Raji (cell line): ENCODE data around the gene HSPA12A.

Experiments
- POLR2A ChIP-seq: IDR thresholded peaks from 2 replicates; pipeline ENCODE4 v1.6.1; 2011; ENCODE audit warnings: low read depth, low read length, control low read depth; ENCODE audit not compliant: insufficient read depth

Gene HSPA12A

DNA sequence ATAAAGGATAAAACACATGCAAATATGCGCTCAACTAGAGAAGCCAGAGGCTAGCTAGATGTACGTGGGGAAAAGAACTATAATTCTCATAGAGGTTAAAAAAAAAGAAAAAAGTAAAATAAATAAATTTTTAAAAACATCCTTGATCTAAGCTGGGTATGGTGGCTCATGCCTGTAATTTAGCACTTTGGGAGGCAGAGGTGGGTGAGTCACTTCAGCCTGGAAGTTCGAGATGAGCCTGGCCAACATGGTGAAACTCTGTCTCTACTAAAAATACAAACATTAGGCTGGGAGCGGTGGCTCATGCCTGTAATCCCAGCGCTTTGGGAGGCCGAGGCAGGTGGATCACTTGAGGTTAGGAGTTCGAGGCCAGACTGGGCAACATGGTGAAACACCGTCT lies 18.6 kb upstream of the HSPA12A start:
- TF ChIP-seq POLR2A, result no peak

DNA sequence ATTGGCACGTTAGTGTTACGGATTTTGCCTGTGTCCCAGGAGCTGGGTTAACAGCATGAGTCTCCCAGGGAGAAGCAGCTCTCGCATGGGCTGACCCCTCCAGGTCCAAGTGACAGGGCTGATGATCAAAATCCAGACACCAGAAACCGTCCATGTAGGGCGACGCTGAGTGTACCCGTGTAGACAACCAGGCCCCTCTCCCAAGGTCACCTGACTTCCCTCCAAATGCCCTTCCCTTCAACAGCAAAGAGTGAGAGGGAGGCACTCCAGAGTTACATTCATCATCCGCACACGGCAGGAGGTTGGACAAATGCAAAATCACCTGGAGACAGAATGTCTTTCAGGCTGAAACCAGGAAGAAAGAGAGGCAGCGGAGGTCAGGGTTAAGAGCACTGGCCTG lies 14.9 kb upstream of the HSPA12A start:
- no peak for TF ChIP-seq POLR2A

DNA sequence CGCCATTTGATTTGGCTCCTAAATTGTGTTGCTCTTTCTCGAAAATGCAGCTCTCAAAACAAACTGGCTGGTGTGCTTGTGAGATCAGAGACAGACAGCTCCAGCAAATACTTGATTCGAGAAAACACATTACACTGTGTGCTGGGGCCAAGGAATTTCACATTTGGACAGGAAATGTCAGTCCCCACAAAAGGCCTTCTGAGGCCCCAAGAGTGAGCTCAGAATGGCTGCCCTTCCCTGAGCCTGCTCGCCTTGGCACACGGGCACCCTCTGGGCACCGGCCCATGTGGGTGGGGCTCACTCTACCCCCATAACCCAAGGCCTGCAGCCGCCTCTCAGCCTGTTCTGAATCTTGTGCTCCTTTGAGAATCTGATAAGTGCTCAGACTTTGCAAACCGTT lies 13.9 kb upstream of the HSPA12A start:
- TF ChIP-seq POLR2A, result no peak

DNA sequence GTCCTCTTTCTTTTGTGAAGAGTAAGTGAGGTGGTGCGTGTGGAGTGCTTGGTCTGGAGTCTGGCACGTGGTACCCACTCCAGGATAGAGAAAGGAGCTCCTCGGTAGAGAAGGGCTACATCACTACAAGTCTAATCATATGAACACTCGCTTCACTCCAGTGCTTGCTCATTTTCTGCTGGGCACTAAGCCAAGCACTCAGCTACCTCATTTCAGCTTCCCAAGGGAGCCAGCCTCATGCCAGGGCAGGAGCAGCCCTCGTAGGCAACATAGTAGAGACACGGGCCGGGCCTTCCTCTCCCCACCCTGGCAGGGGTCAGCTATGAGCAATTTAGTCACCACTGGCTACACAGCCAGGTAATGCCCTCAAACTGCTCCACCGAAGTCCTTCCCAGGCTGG lies 11.4 kb upstream of the HSPA12A start:
- TF ChIP-seq POLR2A, result no peak

DNA sequence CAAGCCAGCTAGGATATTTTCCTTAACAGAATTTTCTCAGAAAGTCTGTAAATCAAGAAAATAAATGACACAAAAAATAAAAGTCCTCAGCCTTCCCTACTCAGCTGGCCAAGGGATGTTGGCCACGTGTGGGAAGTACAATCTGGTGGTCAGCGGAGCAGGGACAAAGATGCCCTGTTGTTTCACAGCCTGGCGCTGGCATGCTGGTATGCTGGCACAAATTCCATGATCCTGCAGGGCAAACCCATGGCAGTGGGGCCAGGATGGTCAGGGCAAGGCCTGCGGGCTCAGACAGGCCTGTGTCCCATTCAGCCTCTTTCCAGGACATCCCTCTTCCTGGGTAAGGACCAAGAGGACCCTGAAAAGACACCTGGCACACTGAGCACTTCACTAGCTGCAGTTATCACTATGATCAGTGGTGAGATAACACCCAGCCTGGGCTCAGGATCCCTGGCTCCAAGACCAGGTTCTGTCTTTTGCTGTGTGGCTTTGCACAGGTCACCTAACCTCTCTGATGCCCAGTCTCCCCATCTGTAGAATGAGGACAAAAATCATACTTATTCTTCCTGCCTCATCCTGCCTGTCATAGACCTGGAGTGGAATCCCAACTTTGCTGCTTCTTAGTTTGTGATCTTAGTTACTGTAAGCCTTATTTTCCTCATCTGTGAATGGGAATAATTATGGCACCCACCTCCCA lies 10.8 kb upstream of the HSPA12A start:
- TF ChIP-seq POLR2A, result no peak

DNA sequence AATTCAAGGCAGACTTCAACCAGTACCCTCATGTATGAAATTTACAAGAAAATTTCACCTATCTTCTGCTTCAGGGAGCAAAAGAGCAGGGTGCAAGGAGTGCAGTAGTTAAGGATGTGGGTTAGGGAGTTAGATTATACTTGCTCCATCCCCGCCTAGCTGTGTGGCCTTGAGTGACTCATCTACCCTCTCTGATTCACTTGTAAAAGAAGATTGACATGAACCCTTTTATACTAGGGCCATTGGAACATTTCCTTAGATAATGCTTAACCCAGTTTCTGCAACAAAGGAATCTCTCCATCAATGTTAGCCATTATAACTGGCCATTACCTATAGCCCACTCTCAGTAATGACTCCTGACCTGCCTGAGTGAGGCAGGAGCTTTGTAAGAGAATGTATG lies 10.2 kb upstream of the HSPA12A start:
- no peak for TF ChIP-seq POLR2A

DNA sequence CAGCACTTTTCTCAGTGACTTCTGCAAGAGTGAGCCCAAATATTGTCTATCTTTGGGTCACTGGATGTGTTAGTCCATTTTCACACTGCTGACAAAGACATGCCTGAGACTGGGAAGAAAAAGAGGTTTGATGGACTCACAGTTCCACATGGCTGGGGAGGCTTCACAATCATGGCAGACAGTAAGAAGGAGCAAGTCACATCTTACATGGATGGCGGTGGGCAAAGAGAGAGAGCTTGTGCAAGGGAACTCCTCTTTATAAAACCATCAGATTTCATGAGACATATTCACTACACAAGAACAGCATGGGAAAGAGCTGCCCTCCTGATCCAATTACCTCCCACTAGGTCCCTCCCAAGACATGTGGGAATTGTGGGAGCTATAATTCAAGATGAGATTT lies 6.1 kb upstream of the HSPA12A start:
- TF ChIP-seq POLR2A, result no peak

DNA sequence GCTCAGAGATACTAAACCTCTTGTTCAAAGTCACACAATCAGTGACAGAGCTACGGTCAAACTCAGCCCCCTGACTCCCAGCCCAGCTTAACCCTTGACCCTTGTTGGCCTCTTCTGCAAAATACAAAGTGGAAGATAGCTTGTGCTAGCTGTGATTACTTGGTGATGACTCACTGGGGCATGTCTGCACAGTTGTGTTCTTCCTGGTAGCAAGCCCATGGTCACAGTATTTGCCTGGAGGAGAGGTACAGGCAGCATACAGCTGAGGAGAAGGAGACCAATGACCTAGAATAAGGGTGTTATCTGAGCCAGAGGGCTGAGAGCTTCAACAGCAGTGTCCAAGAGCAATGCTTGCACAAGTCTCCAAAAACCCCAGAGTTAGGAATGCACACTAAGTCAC lies 5.7 kb upstream of the HSPA12A start:
- TF ChIP-seq POLR2A, result no peak

DNA sequence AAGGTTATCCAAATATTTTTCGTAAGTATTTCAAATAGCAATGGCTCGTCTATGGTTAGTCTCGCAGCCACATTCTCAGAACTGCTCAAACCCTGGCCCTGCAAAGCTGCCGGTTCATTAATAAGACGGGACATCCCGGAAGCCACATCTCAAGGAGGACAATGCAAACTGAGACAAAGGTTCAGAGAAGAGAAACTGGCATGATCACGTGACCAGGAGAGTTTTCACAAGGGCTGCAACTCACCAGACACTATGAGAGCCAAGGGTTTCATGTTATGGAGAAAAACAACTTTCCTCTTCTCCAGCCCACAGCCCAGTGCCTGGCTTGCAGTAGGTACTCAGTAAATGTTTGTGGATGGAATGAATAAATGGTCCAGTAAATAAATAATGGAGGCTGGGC lies 5.0 kb upstream of the HSPA12A start:
- no peak for TF ChIP-seq POLR2A

DNA sequence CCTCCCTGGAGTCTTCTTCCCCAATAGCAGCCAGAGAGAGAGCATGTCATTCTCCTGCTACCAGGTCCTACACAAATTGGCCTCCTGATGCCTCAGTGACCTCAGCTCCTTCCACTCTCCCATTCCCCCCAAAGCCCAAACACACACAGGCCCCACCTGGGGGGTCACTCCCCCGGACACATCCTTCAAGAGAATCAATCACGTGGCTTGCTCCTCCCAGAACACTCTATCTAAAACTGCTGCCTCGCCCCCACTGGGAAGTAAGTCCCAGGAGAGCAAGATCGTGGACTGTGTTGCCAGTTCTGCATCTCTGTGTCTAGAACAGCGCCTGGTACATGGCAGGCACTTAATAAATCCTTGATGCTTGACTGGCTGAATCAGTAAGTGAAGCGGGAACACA lies 2.5 kb upstream of the HSPA12A start:
- TF ChIP-seq POLR2A, result no peak

DNA sequence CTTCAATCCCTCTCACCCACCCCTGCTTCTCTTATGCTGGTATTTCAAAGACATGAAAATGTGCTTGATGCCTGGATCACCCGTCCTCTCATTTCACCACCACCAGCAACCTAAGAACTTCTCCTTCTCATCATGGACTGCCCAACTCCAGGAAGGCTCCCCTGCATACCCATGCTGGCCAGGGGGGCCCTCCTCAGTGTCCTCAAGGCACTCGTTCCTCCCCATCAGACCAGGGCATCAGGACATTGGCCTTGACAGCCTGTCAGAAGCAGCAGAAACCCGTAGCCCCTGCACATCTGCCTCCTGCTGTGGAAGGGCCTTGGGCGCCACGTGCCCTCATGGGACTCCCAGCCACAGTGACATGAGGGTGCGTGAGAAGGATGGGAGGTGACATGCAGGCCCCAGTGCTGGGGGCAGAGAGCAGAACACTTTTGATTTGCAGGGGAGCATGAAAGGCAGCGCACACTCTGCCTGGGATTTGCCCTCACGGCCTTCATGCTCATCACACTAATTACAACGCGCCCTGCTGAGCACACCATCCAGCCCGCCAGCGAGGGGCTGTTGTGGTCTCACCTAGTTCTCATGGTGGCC lies 1.9 kb upstream of the HSPA12A start:
- no peak for TF ChIP-seq POLR2A

DNA sequence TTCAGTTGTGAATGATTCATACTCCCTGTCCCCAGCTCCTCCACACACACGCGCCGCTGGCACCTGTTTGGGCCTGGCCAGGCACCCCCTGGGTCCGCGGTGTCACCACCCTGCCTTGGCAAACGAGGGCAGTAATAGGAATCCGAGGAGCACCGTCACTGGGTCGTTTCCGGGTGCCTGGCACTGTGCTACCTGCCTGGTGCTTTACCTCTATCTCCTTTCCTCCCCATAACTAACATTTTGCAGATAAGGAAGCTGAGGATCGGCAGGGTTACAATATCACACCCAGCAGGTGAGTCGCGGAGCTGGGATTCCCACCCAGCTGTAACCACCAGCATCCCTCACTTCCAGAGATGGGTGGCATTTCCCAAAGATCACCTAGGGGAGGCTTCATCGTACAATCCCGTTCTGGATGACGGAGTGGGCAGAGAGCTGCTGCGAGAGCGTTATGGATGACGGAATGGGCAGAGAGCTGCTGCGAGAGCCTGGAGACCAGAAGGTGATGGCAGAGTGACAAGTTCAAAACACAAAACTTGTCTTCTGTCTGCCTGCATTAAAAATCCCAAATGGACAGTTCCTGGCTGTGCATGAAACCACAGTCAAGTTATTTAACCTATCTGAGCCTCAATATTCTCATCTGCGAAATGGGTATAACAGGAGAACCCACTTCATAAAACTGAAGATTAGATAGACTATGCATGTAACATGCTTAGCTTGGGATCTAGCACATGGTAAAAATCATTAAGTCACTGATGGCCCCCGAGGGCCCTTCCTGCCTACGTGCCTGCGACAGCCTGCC lies 1.1 kb upstream of the HSPA12A start:
- TF ChIP-seq POLR2A, result no peak

DNA sequence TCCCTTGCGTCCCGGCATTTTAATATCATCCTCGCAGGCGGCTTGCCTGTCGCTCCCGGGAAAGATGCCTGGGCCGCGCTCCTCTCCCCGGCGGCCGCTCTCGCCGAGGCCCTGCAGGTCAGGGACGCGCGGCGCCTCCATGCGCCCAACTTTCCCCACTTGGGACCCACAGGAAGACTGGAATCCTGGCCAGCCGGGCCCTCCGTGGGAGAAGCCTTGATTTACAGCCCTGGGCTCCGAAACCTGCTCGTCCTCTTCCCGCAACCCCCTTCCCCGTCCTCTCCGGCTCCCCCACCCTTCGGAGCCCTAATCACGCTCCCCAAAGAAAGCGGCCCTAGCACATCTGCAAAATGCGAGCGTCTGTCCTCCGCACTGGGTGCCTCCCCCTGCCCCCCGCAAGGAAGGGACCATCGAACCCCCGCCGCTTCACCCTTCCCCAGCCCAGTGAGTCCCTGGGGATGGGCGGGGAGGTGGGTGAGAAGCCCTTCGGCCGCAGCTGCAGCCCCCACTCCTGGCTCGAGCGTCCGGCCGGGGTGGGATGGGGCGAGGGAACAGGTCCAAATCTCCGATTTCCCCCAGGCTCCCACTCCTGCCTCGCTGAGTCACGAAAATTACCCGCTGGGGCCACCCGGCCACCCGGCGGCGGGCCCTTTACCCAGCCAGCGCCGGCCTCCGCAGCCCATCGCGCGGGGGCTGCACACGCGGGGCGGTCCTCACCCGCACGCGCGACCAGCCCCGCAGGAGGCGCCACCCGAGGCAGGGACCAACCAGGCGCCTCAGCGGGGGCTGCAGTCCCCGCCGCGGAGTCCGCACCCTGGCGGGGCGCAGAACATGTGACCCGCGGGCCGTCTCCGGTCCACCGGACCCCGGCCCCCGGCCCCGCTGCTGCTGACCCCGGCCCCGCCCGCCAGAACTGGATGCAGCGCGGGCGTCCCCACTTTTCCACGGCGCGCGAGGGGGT lies 695 bp downstream of the HSPA12A start:
- TF ChIP-seq POLR2A, result no peak

DNA sequence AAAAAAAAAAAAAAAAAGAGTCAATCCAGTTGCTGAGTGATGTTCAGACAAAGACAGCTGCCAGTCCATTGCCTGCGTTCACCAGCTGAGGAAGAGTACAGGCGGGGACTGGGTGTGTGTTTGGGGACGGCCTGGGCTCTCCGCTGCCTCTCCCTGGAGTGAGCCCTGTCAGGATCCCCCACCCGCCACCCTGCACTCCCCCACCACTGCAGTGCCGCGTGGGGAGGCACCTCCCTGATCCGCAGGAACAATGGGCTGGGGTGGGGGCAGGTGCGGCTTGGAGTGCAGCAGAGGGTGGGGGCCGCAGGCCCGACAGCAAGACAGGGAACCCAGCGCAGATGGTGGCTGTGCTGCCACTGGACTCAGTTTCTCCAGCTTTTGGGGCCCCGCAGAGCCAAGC lies 1.4 kb downstream of the HSPA12A start:
- TF ChIP-seq POLR2A, result no peak

DNA sequence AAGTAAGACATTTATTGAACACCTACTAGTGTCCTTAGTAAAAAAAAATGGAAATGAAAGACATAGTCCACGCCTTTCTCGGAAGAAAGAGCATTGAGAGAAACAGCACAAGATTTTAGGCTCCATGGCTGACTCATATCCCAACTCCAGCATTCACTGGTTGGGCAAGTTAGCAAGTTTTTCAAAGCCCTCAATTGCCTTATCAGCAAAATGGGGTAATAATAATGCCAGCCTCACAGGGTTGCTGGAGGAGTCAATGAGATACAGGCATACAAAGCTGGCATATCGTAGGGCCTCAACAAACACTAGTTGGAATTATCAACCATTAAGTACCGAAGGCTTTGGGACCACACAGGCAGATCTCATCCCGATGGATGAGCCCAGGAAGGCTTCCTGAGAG lies 4.0 kb downstream of the HSPA12A start:
- TF ChIP-seq POLR2A, result no peak
